GM21526 (cell line): Measurements from ENCODE around the gene ITGB3.
"Not testable (repeated sequence)": the region's sequence is repeated elsewhere in the genome, so short reads cannot be mapped to it uniquely, and the experiment has no call there.

ENCODE experiments used
- ATAC-seq: cut with Tn5 transposase; IDR thresholded peaks from one replicate; pipeline ENCODE4 v1.9.1; 2021; ENCODE audit warnings: moderate library complexity; ENCODE audit not compliant: unreplicated experiment, low FRiP score

ITGB3 gene

DNA sequence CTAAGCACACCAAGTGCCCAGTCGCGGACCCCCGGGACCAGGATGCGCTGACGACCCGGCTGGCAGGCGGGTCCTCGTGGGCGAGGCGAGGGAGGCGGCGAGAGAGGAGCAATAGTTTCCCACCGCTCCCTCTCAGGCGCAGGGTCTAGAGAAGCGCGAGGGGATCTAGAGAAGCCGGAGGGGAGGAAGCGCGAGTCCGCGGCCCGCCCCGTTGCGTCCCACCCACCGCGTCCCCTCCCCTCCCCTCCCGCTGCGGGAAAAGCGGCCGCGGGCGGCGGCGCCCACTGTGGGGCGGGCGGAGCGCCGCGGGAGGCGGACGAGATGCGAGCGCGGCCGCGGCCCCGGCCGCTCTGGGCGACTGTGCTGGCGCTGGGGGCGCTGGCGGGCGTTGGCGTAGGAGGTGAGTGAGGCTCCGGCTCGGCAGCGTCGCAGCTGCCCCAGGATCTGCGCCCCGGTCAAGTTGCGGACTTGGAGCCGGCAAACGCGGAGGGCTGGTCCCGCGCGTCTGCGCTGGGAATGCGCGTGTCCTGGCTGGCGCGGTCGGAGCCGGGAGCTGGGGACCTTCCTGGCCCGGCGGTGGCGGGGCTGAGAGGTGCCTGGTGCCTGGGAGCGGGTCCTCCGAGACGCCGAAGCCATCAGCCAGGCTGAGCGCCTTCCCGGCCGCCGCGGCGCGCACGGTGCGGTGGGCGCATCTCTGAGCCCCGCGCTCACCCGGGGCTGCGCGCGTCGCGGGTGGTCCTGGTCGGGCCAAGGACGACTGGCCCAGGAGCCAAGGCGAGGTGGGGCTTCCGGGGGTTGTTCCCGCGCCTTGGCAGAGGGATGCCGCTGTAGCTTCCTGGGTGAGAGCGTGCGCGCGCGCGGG lies at the start of gene ITGB3:
TSS of gene ITGB3 (plus strand) at position 287 of the 862 bp plus-strand sequence. CDS start at position 322, 35 bp downstream.
- ATAC-seq: no peak

- ATAC-seq: no peak
Measured at GRCh38 chr17:47203984-47204721, 49.5 kb upstream of the ITGB3 start.

DNA sequence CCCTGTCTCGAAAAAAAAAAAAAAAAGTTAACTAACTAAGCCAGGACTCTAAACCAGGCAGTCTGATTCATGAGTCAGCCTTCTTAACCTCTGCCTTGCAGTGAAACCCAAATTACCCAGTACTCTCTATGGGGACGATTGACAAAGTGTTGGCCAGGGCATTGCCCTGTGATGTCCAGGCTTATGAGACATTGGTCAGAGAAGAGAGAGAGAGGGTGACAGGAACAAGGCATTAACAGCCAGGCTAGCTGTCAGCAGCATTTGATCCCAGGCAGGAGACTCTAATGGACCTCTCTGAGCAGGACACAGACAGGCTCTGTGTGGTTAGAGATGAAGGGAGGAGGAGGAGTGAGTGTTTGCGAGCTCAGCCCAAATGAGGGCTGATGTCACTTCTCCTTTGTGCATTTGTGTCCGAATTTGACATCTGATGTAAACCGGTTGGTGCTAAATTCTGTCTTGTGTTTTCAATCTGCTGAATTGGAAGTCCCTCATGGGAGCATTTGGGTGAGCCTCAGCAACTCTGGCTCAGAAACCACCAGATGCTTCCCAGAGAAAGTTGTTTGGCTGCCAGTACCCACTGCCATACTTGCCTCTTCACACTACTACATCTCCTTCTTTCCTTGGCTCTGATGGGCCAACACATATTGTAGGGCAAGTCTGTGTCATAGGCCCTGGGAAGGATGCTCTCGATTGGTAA lies 48.8 kb upstream of the ITGB3 start:
- ATAC-seq: no peak

DNA sequence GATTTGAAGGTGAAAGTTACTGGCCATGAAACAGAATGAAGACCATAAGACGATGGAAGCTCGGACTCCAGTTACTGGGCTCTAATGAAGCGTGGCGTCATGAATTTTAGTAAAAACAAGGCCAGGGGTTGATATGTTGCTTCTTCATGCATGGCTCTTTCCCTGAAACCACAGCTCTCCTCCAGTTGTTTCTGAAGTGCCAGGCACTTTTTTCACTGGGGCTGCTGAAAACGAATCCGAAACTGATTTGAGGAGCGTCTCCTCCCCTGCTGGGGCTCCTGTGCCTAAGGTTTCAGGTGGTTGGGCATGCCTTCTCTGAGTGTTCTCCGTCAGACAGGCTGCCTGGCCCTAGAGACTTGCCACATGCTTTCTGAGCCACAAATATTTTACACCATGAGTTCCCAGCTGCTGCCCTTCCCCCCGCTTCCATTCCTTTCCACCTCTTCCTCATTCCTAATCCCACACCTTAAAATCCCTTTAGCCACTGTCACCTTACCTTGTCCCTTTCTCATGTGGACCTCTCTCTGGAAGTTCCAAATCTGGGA lies 48.1 kb upstream of the ITGB3 start:
- no peak for ATAC-seq

DNA sequence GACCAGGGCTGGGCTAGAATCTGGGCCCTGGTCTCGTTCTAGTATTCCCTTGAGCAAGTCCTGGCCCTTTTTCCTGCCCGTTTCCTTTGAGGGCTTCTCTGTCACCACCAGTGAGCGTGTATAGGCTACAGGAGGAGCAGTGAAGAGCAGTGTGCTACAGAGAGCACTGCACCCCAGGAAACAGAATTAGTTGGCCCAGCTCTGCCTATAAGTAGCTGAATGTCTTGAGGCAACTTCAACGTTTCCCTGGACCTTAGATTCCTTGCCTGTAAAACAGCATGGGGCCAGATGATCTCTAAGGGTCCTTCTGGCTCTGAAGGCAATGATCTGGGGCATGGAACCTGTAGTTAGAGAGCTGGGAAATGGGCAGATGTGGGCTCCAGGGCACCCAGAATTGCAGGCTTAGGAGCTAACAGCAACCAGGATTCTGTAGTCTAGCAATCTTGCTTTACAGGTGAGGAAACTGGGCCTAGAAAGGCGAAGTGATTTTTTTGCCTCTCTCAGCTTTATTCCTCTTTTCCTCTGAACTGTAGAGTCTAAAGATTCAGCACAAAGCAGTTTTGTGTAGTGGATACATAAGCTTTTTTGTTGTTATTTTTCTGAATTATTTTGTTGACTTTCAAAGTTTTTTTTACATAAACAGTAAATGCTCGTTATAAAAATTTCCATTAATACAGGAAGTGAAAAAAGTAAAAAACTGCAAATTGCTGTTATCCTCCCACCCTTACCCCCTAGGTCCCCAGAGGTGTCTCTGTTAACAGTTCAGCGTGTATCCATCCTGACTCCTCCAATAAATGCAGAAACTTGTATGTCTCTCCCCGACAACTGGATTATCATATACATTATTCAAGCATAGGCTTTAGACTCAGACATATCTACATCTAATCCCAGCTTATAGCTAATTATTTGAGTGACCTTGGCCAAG lies 46.2 kb upstream of the ITGB3 start:
- ATAC-seq: no peak

DNA sequence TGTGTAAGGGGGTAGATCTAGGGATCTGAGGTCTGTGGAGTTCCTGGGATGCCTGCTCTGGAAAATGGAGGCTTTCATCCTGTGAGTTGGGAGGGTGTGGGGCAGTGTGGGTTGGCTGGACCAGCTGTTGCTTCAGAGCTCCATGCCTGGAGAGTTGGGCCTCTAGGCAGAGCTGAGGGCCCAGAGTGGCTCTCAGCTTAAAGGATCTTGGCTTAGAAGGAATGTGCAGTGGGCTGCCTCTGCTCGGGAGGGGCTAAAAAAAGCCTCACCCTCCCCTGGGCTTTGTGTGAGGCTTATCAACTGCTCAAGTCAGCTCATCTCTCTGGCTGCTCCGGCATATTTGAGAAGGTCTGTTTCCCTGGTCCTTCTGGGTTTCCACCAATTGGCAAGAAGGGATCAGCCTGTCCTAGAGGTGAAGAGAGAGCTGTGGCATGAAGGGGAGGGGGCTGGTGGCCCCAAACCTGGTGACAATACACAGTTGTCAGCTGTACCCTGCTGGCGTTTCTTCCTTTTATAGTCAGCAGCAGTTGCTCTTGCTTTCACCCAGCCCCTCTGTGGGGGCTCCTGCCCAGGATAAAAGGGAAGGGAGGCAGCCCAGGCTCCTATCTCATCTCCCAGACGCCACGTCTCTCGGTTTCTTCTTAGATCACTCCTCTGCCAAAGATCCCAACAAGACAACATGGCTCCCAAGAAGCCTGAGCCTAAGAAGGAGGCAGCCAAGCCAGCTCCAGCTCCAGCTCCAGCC lies 44.7 kb upstream of the ITGB3 start, which contains the start of gene MYL4:
TSS of gene MYL4 (plus strand) at position 605 of the 745 bp plus-strand sequence. CDS start at position 680, 75 bp downstream.
- ATAC-seq: no peak

DNA sequence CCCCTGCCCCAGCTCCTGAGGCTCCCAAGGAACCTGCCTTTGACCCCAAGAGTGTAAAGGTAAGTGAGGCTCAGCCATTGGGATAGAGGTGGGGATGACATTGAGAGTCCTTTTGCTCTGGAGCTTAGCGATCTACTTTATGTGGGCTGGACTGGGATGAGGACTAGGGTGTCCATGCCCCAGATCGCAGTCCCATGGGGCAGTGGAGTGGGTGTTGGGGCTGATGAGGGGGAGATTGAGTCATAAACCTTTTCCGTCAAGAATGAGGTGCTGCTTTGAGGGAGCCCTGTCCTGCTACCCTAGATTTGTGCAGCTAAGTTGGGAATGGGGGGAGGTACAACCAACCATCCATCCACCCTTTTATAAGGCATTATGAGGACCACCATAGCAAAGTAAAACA lies 44.1 kb upstream of the ITGB3 start:
- no peak for ATAC-seq

DNA sequence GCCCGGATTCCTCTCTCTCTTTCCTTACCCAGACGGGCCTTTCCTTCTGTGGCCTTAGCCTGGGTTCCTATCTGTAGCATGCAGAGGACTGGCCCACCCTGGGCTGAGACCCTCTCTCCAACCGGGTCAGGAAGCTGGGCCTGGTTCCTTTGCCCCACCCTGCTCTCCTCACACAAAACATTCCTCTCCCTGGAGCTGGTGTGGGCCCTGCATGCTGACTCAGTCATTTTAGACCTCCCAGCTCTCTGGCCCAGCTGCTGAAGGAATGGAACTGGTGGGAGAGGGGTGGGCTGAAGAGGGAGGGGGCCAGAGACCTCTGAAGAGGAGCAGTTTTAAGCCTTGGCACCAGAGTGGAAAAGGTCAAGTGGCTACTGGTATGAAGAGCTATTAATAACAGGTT lies 43.5 kb upstream of the ITGB3 start:
- no peak for ATAC-seq

- no peak for ATAC-seq
Measured at GRCh38 chr17:47210779-47211178, 42.8 kb upstream of the ITGB3 start.

DNA sequence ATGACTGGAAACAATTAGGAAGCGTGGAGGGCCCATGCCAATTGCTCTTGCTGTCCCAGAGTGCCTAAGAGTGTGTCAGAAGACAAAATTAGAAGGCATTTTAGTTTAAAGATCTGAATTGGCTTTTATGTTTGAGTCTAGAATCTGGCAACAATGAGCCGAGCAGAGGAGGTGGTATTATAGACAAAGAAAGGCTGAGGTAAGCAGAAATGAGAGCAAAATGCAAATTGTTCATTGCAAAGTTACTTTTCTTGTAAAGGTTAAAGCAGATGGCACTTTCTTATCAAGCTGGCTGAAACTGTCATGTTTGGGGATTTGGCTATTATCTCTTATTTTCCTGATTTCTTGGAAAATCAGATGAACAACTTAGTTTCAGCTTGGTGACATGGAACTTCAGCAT lies 41.2 kb upstream of the ITGB3 start:
- no peak for ATAC-seq

DNA sequence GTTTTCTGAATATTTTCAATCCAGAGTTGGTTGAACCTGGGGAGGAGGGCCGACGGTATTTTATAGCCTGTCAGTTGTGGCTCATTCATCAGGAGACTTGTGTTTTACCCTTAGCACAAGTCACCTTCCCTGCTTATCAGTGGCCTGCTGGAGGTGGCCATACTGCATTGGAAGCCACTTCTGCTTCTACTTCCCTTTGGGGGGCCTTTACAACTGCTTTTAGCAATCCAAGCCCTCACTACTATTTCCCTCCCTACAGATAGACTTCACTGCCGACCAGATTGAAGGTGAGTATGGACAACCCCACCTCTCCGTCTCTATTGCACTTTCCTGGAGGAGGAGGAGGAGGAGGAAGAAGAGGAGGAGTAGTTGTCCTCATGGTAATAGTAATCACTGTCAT lies 40.1 kb upstream of the ITGB3 start:
- ATAC-seq: no peak

DNA sequence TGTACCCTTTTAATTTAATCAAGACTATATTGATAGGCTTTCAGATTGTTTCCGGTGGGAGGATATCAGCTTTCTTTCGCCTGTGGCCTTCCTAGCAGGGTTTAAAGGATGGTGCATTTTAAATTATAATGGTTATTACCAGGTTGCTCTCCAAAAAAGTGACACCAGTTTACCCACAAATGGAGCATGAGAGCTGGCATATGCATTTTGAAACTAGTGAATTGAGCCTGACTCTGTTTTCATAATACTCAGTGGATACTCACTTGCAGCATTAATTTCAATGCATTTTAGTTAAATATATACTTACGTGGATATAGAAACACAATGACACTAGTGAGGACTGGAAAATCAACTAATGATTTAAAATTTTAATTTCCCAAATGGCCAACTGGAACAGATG lies 38.7 kb upstream of the ITGB3 start:
- no peak for ATAC-seq

- not testable (repeated sequence) for ATAC-seq
Measured at GRCh38 chr17:47216821-47217220, 36.8 kb upstream of the ITGB3 start.

GRCh38 chr17:47217279-47217678 lies 36.3 kb upstream of the ITGB3 start:
- ATAC-seq: not testable (repeated sequence)

DNA sequence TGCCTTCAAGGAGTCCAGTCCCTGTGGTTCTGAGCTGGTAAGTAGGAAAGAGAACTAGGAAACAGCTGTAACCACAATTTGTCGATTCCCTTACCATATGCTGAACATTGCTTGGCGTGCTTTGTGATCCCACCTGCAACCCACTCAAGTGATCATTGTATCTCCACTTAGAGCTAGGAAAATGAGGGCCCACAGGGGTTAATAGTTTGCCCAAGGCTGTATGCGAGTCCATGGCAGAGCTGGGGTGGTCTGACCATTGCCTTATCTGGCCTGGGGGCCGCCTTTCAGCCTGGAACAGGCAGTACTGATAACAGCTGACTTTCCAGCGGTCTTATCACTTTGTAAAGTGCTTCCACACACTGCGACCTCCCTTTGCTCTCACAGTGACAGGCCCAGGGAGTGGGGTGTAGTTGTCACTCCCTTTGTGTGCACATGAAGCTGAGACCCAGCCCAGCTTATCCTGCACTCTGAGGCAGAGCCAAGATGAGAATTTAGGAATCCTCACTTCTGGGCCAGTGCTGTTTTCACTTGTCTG lies 34.7 kb upstream of the ITGB3 start:
- no peak for ATAC-seq

DNA sequence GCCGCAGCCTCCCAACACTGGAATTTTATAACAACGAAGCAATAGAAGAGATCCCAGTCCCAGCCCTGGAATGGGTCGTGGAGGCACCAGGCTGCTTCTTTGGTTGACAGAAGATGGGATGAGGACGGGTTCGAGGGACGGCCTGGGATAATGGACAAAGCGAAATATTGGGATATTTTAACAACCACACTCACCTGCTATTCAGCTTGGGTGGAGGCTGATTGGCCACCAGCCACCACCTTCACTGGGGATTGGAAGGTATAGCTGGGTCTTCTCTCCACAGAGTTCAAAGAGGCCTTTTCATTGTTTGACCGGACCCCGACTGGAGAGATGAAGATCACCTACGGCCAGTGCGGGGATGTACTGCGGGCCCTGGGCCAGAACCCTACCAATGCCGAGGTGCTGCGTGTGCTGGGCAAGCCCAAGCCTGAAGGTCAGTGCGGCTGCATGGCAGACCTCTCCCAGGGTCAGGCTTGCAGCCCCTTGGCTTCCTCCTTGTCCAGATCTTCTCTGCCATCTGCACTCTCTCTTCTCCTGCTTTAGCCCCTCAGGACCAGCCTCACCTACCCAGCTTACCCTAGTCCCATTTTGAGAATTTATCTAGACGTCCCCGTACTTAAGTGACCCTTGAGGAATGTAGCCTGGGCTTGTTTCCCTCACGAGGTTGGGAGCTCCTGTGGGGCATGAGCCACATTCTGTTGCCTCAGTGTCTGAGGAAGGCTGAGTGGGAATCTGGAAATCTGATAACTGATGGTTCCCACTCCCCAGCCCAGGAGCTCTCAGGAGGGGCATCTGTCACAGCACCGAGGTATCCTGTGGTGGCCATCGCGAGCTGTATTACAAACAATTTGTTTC lies 33.8 kb upstream of the ITGB3 start:
- no peak for ATAC-seq

DNA sequence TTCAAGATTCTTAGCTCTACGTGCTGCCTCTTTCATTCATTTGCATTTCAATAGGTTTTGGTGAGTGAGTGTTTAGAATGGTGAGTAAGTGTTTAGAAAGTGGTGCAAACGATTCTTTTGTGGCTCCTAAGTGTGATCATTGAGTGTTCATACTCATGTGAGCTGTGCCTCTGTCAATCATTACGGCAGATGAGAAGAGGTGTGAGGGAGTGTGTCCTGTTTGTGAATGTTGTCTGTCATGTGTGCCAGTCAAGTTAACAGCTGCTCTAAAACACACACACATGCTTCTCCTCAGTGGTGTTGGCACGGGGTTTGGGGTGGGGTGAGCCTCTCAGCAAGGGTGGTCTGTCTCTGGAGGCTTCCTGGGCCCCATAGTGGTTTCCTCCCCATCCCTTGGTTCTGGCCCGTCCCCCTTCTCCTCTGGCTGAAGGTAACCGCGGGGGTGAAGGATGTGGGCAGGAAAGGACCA lies 33.1 kb upstream of the ITGB3 start:
- no peak for ATAC-seq

DNA sequence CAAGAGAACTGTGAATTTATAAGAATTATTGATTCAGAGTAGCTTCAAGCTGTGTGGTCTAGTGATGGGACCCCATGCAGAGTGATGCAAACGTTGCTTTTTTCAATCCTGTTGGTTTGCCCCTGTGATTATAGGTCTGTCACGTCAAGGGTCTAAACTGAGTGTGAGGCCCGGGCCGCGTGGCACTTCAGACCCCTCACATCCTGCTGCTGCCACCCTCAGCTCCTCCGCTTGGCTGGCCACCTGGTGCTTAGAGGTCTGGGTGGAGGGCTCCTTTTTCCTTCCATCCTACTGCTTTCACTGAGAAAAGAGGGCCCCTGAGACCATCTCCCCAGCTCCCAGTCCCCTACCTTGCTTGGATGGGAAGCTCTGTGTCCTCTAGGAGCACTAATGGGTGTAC lies 32.5 kb upstream of the ITGB3 start:
- ATAC-seq: no peak
